Effector memory CD4-positive, alpha-beta T cell (primary cell): ENCODE results near the gene ADPRS.

Experiments used
- DNase-seq, 3 donors: peaks; one replicate each; pipeline ENCODE4 v3.0.0-alpha.2; 2020
- H3K27ac ChIP-seq: 2 replicates; pipeline ENCODE4 v1.7.0; 2013; ENCODE audit warnings: mild to moderate bottlenecking, low read length, moderate library complexity; ENCODE audit not compliant: insufficient read depth, poor library complexity, severe bottlenecking
- H3K27me3 ChIP-seq: replicated peaks from 2 replicates; pipeline ENCODE4 v1.7.0; 2013; ENCODE audit warnings: mild to moderate bottlenecking, low read length; ENCODE audit not compliant: insufficient read depth, control insufficient read depth, poor library complexity, severe bottlenecking
- H3K36me3 ChIP-seq: 2 replicates; pipeline ENCODE4 v1.7.0; 2013; ENCODE audit warnings: mild to moderate bottlenecking, low read length, moderate library complexity; ENCODE audit not compliant: control insufficient read depth, insufficient read depth
- H3K4me1 ChIP-seq: 2 replicates; pipeline ENCODE4 v1.7.0; 2013; ENCODE audit warnings: low read length, mild to moderate bottlenecking; ENCODE audit not compliant: control insufficient read depth, insufficient read depth, poor library complexity, severe bottlenecking
- H3K4me3 ChIP-seq: 2 replicates; pipeline ENCODE4 v1.7.0; 2013; ENCODE audit warnings: low read length, low read depth, mild to moderate bottlenecking; ENCODE audit not compliant: insufficient read depth, poor library complexity, severe bottlenecking
- H3K9me3 ChIP-seq: 2 replicates; pipeline ENCODE4 v1.7.0; 2013; ENCODE audit warnings: mild to moderate bottlenecking, low read length, moderate library complexity; ENCODE audit not compliant: control insufficient read depth

ADPRS gene

DNA sequence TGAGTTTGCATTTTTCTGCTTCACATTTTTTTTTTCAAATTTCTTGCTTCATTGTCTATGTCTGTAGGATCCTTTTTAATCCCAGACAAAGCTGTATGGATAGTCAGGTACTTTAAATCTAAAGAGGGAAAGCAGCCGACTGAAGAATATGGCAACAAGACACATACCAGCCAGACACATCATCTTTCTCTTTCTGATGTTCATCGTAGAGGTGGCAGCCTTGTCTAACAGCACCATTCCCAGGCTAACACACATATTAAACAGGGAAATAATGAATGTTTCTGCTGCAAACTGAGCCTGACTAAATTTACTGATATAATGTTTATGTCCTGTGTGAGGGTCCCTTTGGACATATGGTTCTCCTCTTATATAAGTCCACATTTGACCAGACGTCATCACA, 8.5 kb upstream of the ADPRS start:
- Histone ChIP-seq H3K27ac (no peak overlapping the region), H3K4me1 (peaks cover 5% of the 10 kb centered on the region), H3K36me3 (no peaks in the 10 kb centered on the region)

DNA sequence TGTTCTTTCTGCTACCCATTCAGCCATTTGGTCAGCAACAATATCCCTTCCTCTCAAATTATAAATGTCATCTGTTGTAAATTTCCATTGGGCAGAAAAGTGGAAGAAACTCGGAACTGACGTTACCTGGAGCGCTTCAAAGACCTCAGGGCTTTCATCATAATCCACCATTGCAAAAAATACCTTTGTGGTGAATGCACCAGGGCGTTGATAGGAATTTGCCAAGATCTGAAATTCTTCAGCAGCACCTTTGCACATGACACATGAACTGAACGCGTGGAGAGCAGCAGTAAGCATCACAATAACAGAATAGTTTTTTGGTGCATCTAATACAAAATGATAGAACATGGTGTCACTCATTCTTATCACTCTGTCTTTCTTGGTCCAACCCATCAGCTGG, 7.9 kb upstream of the ADPRS start:
- H3K4me3 ChIP-seq: no peak overlapping the region
- no peak overlapping the region for H3K27ac ChIP-seq
- DNase-seq: no peak
- peaks cover 5% of the 10 kb centered on the region for H3K4me1 ChIP-seq
- H3K27me3 ChIP-seq: peaks cover 10% of the 10 kb centered on the region
- no peaks in the 10 kb centered on the region for H3K36me3 ChIP-seq
- H3K9me3 ChIP-seq: no peaks in the 10 kb centered on the region

More for the DNA sequence above, 8.5 kb upstream of the ADPRS start:
- no peak for DNase-seq
- peaks cover 10% of the 10 kb centered on the region for H3K27me3 ChIP-seq
- H3K9me3 ChIP-seq: no peaks in the 10 kb centered on the region
- H3K4me3 ChIP-seq: no peak overlapping the region

DNA sequence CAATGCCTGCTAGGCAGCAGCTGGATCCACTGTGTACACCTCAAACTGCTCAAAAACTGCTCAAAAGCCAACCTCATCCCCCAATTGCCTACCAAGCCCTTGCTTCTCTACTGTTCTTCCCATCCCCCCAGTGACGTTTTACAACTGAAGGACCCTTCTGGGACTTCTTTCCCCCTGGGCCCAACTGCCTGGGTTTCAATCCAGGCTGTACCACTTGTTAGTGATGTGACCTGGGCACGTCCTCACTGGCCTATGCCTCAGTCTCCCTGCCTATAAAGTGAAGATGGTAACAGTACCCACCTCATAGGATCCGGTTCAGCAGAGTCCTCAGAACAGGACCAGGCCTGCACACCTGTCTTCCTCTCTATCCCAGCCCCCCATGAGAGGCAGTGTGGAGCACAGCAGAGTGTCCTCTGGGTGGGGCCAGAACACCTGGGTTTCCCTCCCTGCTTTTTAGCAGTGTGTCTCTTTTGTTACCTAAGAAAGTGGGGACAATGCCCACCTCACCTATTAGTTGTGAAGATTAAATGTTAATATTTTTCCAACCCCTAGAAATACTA, 6.7 kb upstream of the ADPRS start:
- H3K4me1 ChIP-seq: peaks cover 5% of the 10 kb centered on the region
- H3K4me3 ChIP-seq: no peak overlapping the region
- H3K36me3 ChIP-seq: no peaks in the 10 kb centered on the region
- H3K27me3 ChIP-seq: peaks cover 10% of the 10 kb centered on the region
- no peak for DNase-seq
- H3K9me3 ChIP-seq: no peaks in the 10 kb centered on the region
- no peak overlapping the region for H3K27ac ChIP-seq

DNA sequence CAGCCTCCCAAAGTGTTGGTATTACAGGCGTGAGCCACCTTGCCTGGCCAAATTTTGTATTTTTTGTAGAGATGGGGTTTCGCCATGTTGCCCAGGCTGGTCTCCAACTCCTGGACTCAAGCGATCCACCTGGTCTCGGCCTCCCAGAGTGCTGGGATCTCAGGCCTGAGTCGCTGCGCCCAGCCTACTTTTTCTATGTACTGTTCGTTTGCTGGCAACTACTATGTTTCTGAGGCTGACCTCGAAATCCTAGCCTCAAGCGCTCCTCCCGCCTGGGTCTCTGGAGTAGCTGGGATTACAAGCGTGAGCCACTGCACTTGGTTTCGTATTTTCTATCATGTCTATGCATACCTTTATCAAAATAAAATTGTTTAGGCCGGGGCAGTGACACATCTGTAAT, 5.5 kb upstream of the ADPRS start:
- Histone ChIP-seq H3K36me3 (no peaks in the 10 kb centered on the region), H3K27ac (no peak overlapping the region)

DNA sequence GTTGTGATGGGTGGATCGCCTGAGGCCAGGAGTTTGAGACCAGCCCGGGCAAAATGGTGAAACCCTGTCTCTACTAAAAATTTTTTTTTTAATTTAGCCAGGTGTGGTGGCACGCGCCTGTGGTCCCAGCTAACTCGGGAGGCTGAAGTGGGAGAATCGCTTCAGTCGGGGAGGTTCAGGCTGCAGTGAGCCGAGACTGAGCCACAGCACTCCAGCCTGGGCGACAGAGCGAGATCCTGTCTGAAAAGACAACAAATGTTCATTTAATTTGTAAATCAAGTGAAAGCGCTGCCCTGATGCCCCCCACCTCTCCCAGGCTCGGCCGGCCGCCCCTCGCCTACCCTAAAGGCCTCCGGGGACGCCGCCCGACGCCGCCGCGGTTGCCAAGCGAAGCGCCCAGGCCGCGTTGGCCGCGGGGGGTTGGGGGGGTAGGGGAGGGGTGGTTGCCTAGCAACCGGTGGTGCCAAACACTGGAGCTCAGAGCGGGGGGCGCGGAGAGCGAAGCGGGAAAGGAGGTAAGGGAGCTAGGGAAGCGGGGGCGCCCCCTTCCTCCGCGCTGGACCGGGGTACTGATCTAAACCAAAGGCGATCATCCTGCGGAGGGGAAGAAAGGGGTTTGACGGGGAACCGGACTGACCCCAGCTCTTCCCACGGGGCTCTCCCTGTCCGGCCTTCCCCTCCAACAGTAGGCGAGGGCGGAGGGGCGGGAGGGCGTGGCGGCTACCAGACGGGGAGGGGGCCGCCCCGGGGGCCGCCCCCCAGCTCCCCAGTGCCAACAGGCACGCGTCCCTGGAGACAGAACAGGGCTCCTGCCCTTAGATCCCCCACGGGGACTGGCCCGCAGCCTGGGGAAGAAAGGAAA, 4.8 kb upstream of the ADPRS start, which contains the start of gene TEKT2:
Gene TEKT2 (plus strand): TSS at position 460 of the 862 bp plus-strand sequence. CDS start 828 bp downstream, outside the sequence.
- H3K27me3 ChIP-seq: peaks cover 10% of the 10 kb centered on the region
- peaks cover 9% of the 10 kb centered on the region for H3K4me1 ChIP-seq
- no peaks in the 10 kb centered on the region for H3K36me3 ChIP-seq
- no peak within 1 kb of the TSS for H3K4me3 ChIP-seq
- no peak for DNase-seq
- H3K9me3 ChIP-seq: no peaks in the 10 kb centered on the region
- H3K27ac ChIP-seq: no peak within 1 kb of the TSS

More for the DNA sequence above, 5.5 kb upstream of the ADPRS start:
- Histone ChIP-seq H3K27me3 (peaks cover 10% of the 10 kb centered on the region), H3K4me1 (peaks cover 6% of the 10 kb centered on the region), H3K4me3 (no peak overlapping the region), H3K9me3 (no peaks in the 10 kb centered on the region)
- no peak for DNase-seq

DNA sequence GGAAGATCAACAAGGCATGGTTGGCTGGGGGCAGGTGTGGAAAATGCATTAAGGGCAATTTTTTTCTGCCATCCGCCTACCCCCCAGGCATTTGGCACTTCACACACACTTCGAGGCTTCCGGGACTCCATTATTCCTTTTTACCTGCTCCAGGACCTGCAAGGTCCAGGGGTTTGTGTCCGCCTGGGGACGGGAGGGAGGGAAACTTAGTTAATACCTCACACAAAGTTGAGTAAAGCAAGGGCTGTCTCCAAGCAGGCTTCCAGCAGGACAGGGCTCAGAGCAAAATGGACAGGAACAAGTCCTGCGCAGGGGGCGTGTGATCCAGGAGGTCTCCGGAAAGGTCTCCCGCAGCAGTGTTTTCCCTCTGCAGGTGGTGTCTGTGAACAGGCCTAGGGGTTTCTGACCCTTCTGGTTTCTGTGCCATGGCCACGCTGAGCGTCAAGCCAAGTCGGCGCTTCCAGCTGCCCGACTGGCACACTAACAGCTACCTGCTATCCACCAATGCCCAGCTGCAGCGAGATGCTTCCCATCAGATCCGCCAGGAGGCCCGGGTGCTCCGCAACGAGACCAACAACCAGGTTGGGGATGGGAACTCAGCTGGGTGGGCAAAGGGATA, 4.1 kb upstream of the ADPRS start:
- Histone ChIP-seq H3K27me3 (peaks cover 10% of the 10 kb centered on the region), H3K4me3 (no peak overlapping the region), H3K9me3 (no peaks in the 10 kb centered on the region), H3K36me3 (no peaks in the 10 kb centered on the region), H3K4me1 (peaks cover 11% of the 10 kb centered on the region), H3K27ac (no peak overlapping the region)
- DNase-seq: no peak

DNA sequence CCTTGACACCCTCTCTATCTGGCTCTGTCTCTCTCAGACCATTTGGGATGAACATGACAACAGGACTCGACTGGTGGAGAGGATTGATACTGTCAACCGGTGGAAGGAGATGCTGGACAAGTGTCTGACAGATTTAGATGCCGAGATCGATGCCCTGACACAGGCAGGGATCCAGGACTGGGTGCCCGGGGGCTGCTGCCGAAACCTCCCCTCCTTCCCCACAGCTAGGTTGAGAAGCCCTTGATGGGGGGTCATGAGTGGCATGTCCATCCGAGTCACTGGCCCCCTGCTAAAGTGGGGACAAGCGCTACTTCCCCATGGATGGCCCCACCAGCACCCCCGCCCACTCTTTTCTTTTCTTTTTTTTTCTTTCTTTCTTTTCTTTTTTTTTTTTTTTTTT, 3.6 kb upstream of the ADPRS start:
- Histone ChIP-seq H3K4me3 (no peak overlapping the region), H3K36me3 (no peaks in the 10 kb centered on the region), H3K27ac (no peak overlapping the region), H3K4me1 (peaks cover 17% of the 10 kb centered on the region), H3K27me3 (peaks cover 10% of the 10 kb centered on the region), H3K9me3 (no peaks in the 10 kb centered on the region)
- no peak for DNase-seq

DNA sequence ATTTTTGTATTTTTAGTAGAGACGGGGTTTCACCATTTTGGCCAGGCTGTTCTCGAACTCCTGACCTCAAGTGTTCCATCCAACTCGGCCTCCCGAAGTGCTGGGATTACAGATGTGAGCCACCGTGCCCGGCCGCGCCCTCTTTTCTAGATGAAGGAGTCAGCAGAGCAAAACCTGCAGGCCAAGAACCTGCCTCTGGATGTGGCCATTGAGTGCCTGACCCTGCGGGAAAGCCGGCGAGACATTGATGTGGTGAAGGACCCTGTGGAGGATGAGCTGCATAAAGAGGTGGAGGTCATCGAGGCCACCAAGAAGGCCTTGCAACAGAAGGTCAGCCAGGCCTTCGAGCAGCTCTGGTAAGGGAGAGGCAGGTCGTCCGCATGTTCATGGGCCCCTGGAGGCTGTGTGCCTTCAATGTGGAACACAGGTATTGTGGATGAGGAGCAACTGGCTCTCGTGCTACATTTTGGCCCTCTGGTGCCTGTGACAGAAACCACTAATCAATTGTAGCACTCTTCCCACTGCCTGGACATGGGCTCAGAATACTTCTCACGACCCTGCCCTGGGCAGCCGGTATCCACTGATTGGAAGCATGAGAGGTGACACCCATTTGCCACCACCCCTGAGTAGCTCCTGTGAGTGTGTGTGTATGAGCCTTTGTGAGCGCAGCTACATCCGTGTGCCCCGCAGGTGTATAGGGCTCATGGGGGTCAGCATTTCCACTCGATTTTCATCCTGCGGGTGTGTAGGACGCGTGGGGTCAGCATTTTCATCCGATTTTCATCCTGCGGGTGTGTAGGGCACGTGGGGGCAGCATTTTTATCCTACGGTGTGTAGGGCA, 2.8 kb upstream of the ADPRS start:
- peaks cover 10% of the 10 kb centered on the region for H3K27me3 ChIP-seq
- no peak overlapping the region for H3K27ac ChIP-seq
- peaks cover 17% of the 10 kb centered on the region for H3K4me1 ChIP-seq
- no peak overlapping the region for H3K4me3 ChIP-seq
- no peaks in the 10 kb centered on the region for H3K36me3 ChIP-seq
- no peak for DNase-seq
- no peaks in the 10 kb centered on the region for H3K9me3 ChIP-seq

DNA sequence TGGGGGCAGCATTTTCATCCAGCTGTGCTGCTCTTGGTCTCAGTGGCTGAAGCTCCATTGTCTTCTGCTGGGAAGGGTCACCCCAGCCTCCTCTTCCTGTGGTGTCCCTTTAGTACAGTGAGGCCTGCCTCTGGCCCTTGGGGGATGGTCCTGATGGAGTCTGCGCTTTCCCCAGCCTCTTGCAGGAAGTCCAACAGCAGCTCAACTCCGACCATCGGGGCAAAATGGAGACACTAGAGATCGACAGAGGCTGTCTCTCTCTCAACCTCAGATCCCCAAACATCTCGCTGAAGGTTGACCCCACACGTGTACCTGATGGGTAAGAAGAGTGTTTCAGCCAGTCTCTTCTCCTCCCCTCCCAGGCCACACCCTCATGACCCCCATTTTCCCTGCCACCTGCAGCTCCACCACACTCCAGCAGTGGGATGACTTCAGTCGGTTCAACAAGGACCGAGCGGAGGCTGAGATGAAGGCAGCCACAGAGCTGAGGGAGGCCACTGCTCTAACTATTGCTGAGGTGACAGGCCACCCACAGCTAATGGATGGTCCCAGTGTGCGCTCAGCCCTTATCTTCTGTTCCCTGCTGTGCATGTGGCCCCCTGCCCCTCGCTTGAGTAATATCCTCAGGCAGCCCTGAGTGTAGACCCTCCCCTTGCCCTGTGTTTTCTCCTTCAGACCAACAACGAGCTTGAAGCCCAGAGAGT, 2.0 kb upstream of the ADPRS start:
- no peak for DNase-seq
- peaks cover 10% of the 10 kb centered on the region for H3K27me3 ChIP-seq
- no peaks in the 10 kb centered on the region for H3K9me3 ChIP-seq
- H3K4me1 ChIP-seq: peaks cover 17% of the 10 kb centered on the region
- peaks cover 6% of the 10 kb centered on the region for H3K36me3 ChIP-seq
- no peak overlapping the region for H3K27ac ChIP-seq
- no peak overlapping the region for H3K4me3 ChIP-seq
